Measurements from ENCODE around the gene SLC38A8.

DNA sequence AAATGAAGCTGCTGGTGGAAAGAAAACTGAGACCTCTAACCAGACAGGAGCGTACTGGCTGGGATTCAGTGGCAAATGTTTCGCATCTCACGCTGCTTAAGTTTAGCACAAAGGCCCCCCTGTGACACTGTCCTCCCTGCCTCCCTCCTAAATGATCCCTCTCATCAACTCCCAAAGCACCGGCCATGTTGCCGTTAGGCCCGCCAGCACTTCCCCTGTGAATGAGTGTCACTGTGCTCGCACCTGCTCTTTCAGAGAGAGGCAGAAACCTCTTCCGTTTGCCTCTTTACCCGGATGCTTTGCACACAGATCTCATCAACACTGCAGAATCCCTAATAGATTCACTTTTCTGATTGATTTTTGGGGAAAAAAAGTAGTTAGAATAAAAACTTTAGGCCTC lies 47.6 kb upstream of the SLC38A8 start:
- TF ChIP-seq CTCF (IDR thresholded peaks at IDR 0.05) = no peak
- TF ChIP-seq POLR2A (IDR thresholded peaks at IDR 0.05) = no peak

Data from thyroid gland (tissue), 4 donors.